ENCODE results near the gene UPK3A.
"Not testable (repeated sequence)": the region's sequence is repeated elsewhere in the genome, so short reads cannot be mapped to it uniquely, and the experiment has no call there.

DNA sequence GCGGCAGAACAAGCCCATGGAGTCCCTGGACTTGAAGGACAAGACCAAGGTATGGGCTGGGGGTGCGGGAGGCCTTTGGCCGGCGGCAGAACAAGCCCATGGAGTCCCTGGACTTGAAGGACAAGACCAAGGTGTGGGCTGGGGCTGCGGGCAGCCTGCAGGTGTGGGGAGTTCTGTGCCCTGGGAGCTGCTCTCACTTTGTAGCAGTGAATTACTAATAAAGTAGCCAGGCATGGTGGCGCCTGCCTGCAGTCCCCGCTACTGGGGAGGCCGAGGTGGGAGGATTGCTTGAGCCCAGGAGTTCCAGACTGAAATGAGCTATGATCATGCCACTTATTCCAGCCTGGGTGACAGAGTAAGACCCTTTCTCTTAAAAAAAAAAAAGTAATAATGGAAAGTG lies 43.5 kb downstream of the UPK3A start:
- TF ChIP-seq, protein P1, sequence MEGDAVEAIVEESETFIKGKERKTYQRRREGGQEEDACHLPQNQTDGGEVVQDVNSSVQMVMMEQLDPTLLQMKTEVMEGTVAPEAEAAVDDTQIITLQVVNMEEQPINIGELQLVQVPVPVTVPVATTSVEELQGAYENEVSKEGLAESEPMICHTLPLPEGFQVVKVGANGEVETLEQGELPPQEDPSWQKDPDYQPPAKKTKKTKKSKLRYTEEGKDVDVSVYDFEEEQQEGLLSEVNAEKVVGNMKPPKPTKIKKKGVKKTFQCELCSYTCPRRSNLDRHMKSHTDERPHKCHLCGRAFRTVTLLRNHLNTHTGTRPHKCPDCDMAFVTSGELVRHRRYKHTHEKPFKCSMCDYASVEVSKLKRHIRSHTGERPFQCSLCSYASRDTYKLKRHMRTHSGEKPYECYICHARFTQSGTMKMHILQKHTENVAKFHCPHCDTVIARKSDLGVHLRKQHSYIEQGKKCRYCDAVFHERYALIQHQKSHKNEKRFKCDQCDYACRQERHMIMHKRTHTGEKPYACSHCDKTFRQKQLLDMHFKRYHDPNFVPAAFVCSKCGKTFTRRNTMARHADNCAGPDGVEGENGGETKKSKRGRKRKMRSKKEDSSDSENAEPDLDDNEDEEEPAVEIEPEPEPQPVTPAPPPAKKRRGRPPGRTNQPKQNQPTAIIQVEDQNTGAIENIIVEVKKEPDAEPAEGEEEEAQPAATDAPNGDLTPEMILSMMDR (IDR thresholded peaks at IDR 0.05; ENCODE audit: insufficient read depth, low read length): not testable (repeated sequence)
- not testable (repeated sequence) for TF ChIP-seq POLR2AphosphoS5 (IDR thresholded peaks at IDR 0.05; ENCODE audit: low read depth)
